HepG2 (cell line): Measurements from ENCODE around the gene PROKR1. TPM values are rescaled to one million over a fixed set of nuclear protein-coding genes. Genes with fewer than 3 reads are reported as not detected.

Experiments used
- ATAC-seq: fragments of 200-7000 bp; cut with Tn5 transposase; 3 replicates; pipeline ENCODE4 v1.9.1; 2020; ENCODE audit warnings: mild to moderate bottlenecking, moderate library complexity
- BruUV-seq: library from RNA; stranded (reverse); fragments of 400-500 nt; replicated peaks from 2 replicates; lab custom pipeline; 2021; lab: Mats Ljungman, UMichigan
- CTCF ChIA-PET: fragments of 300-600 bp; formaldehyde crosslinking; extraction: SDS; loops from one replicate; lab custom pipeline; 2021; ENCODE audit warnings: low total read pairs, inconsistent platforms, low intra/inter-chr PET ratio; lab: Yijun Ruan, JAX
- POLR2A ChIA-PET: fragments of 350-600 bp; sonication (Branson Sonifier 250); formaldehyde crosslinking; loops from one replicate; lab custom pipeline; 2020; ENCODE audit warnings: antibody characterized with exemption, inconsistent platforms; lab: Yijun Ruan, JAX
- DNase-seq: peaks from one replicate; pipeline ENCODE4 v3.0.0-alpha.2; 2015; ENCODE audit warnings: low spot score
- FAIRE-seq: peaks from 3 replicates; lab custom pipeline; 2011; peaks lifted over from hg19 to GRCh38; lab: Jason Lieb, UNC
- H2AFZ ChIP-seq: one replicate; pipeline ENCODE4 v1.6.1; 2011; ENCODE audit warnings: low read length, inconsistent platforms
- H3K27ac ChIP-seq: fragments of 300-600 bp; 3 replicates; pipeline ENCODE4 v1.8.0; 2011; ENCODE audit warnings: mixed run types, mild to moderate bottlenecking, mixed read lengths, low read length, inconsistent platforms; ENCODE audit not compliant: insufficient read depth; ENCODE audit errors: extremely low read length
- H3K27me3 ChIP-seq, 2 experiments: fragments of 200-600 bp in 1 of 2; 2 replicates in 1 of 2; 3 replicates in 1 of 2; pipeline versions ENCODE4 v1.6.0 to v1.8.0; 2011; ENCODE audit warnings: low read length in 2 of 2, mild to moderate bottlenecking in 2 of 2, moderate library complexity in 2 of 2, inconsistent platforms in 1 of 2; ENCODE audit not compliant: insufficient read depth in 2 of 2, control insufficient read depth in 1 of 2
- H3K36me3 ChIP-seq, 2 experiments: fragments of 200-600 bp in 1 of 2; replicated peaks in 1 of 2; 2 replicates in 1 of 2; 3 replicates in 1 of 2; pipeline versions ENCODE4 v1.5.1 to v1.8.0; 2011; ENCODE audit warnings: low read length in 2 of 2, inconsistent platforms in 1 of 2; ENCODE audit not compliant: insufficient read depth in 2 of 2, control insufficient read depth in 1 of 2
- H3K4me1 ChIP-seq: 2 replicates; pipeline ENCODE4 v1.5.1; 2012; ENCODE audit warnings: low read length, inconsistent platforms; ENCODE audit not compliant: insufficient read depth
- H3K4me2 ChIP-seq: 2 replicates; pipeline ENCODE4 v1.6.0; 2011; ENCODE audit warnings: low read depth, low read length, inconsistent platforms
- H3K4me3 ChIP-seq, 3 experiments: fragments of 200-600 bp in 1 of 3; sonication (generic), shearing (Covaris generic) in 1 of 3; replicated peaks in 1 of 3; 2 replicates each; pipeline ENCODE4 v1.5.1; 2011 to 2016; ENCODE audit warnings: low read length in 3 of 3, inconsistent platforms in 2 of 3, low read depth in 2 of 3, mild to moderate bottlenecking in 2 of 3, control low read depth in 1 of 3, mixed read lengths in 1 of 3; ENCODE audit not compliant: insufficient read depth in 1 of 3
- H3K79me2 ChIP-seq: one replicate; pipeline ENCODE4 v1.6.1; 2011; ENCODE audit warnings: low read length, inconsistent platforms; ENCODE audit not compliant: insufficient read depth
- H3K9ac ChIP-seq: 2 replicates; pipeline ENCODE4 v1.6.0; 2011; ENCODE audit warnings: mild to moderate bottlenecking, low read depth, low read length, inconsistent platforms; ENCODE audit not compliant: insufficient read depth
- H3K9me3 ChIP-seq: 2 replicates; pipeline ENCODE4 v1.5.1; 2012; ENCODE audit warnings: mild to moderate bottlenecking, low read length
- H4K20me1 ChIP-seq: 2 replicates; pipeline ENCODE4 v1.6.0; 2011; ENCODE audit warnings: inconsistent platforms, mild to moderate bottlenecking, low read length, moderate library complexity; ENCODE audit not compliant: insufficient read depth
- MXD4 ChIP-seq: IDR thresholded peaks from 2 replicates; pipeline ENCODE4 v1.6.1; 2016; ENCODE audit warnings: mild to moderate bottlenecking, missing biosample characterization, missing genetic modification reagents
- SMAD9 ChIP-seq: sonication (generic); formaldehyde crosslinking; IDR thresholded peaks from 2 replicates; pipeline ENCODE4 v1.5.1; 2020; ENCODE audit warnings: mild to moderate bottlenecking, missing genetic modification reagents
- ZNF317 ChIP-seq: sonication (generic); formaldehyde crosslinking; IDR thresholded peaks from 2 replicates; pipeline ENCODE4 v1.5.0; 2020; ENCODE audit warnings: mild to moderate bottlenecking, missing genetic modification reagents
- ZNF44 ChIP-seq: sonication (generic); formaldehyde crosslinking; IDR thresholded peaks from 2 replicates; pipeline ENCODE4 v1.5.1; 2020; ENCODE audit warnings: mild to moderate bottlenecking, missing genetic modification reagents
- WGBS: methylation state at CpG from one replicate; pipeline ENCODE4 v1.1.6; 2017; ENCODE audit warnings: low lambda C conversion rate; 5-methylcytosine and 5-hydroxymethylcytosine counted together
- in situ Hi-C: cut with HindIII; loops from 2 replicates; pipeline ENCODE4 v1.10.0; 2017; ENCODE audit warnings: low pct_unique_long_range_greater_than_20kb; ENCODE audit not compliant: extremely low pct_ligation_motif_present
- intact Hi-C: fragments of 100-400 bp; cut with micrococcal nuclease; formaldehyde crosslinking; loops from one replicate; pipeline ENCODE4 v1.10.0; 2022; ENCODE audit not compliant: unreplicated experiment
- polyA plus RNA-seq, 8 experiments: library from polyadenylated mRNA; depleted of rRNA in 3 of 8; stranded (reverse) in 7 of 8; unstranded in 1 of 8; fragments of >200 nt; fragmentation: Illumina TruSeq in 4 of 8; extraction: Trizol in 4 of 8; gene quantifications; 2 replicates each; pipeline versions ENCODE4 v1.2.1 to v1.2.3, GENCODE V29; 2011 to 2016; ENCODE audit warnings: low read depth in 4 of 8, missing spikeins in 1 of 8, mixed read lengths in 1 of 8; ENCODE audit not compliant: insufficient read depth in 1 of 8
- total RNA-seq, 5 experiments: library from RNA; depleted of rRNA; stranded (reverse); fragments of >200 nt; fragmentation: Illumina TruSeq; extraction: Trizol; gene quantifications; 2 replicates each; pipeline ENCODE4 v1.2.3, GENCODE V29; 2016; ENCODE audit warnings: low read depth in 1 of 5
- TF ChIP-seq, protein P1 (sequence below): sonication (generic); formaldehyde crosslinking; IDR thresholded peaks from 2 replicates; pipeline ENCODE4 v1.4.0; 2020; ENCODE audit warnings: missing genetic modification reagents

The PROKR1 gene
- total and polyA plus RNA-seq, 2 of the 13 experiments (the other 11 are each of a cell fraction or from before 2014, with no cell fraction given), result not detected

DNA sequence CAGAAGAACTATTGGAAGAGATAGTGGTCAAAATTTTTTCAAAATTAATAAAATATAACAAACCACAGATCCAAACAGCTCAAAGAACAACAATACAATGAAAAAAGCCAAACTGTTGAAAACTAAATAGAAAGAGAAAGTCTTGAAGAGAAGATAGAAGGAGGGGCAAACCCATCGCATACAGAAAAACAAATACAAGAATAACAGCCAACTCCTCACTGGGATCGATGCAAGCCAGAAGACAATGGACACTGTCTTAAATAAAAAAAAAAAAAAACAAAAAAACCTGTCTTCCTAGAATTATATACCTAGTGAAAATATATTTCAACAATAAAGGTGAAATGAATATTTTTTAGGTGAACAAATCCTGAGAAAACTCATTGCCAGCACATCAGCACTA, 57.2 kb downstream of the PROKR1 start:
- POLR2A ChIA-PET, result no interaction called here
- BruUV-seq, result no TSS peak
- WGBS, result 5% methylated on average over 2 of the region's 2 CpGs

DNA sequence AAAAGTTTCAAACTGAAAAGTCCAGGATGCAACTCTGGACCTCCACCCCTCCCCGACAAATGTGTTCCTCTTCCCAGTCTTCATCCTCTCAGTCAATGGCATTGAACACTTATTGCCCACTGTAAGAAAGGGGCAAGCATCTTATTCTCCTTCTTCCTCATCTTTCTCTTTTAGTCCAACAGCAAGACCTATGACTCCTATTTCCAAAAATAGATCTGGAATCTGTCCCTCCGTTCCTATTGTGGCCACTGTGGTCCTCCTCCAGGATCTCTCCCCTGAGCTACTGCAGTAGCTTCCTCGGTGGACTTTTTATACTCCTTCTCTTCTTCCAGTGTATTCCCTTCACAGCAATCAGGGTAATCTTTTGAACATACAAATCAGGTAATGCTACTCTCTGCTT, 63.3 kb downstream of the PROKR1 start:
- no peak for FAIRE-seq
- CTCF ChIA-PET, result no interaction called here

More for the DNA sequence above, 57.2 kb downstream of the PROKR1 start:
- intact Hi-C loops, result no loop called here
- no peak overlapping the region for H3K4me3 ChIP-seq
- no peaks in the 10 kb centered on the region; a peak in 2 of 5 replicates for H3K27me3 ChIP-seq
- no peaks in the 10 kb centered on the region for H3K4me1 ChIP-seq
- in situ Hi-C loops, result no loop called here
- H3K9me3 ChIP-seq, result peaks cover 13% of the 10 kb centered on the region
- no peak for FAIRE-seq
- no peak for DNase-seq
- peak; percentile 97 for TF ChIP-seq ZNF317
- TF ChIP-seq, protein P1, sequence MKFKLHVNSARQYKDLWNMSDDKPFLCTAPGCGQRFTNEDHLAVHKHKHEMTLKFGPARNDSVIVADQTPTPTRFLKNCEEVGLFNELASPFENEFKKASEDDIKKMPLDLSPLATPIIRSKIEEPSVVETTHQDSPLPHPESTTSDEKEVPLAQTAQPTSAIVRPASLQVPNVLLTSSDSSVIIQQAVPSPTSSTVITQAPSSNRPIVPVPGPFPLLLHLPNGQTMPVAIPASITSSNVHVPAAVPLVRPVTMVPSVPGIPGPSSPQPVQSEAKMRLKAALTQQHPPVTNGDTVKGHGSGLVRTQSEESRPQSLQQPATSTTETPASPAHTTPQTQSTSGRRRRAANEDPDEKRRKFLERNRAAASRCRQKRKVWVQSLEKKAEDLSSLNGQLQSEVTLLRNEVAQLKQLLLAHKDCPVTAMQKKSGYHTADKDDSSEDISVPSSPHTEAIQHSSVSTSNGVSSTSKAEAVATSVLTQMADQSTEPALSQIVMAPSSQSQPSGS (CRISPR knock-in tag), result no peak
- CTCF ChIA-PET, result no interaction called here
- no peak overlapping the region for H3K4me2 ChIP-seq
- ATAC-seq, result no peak
- H4K20me1 ChIP-seq, result no peaks in the 10 kb centered on the region
- no peaks in the 10 kb centered on the region for H3K79me2 ChIP-seq
- H3K27ac ChIP-seq, result no peak overlapping the region
- no peak overlapping the region for H2AFZ ChIP-seq
- H3K9ac ChIP-seq, result no peak overlapping the region
- no peaks in the 10 kb centered on the region for H3K36me3 ChIP-seq

More for the DNA sequence above, 63.3 kb downstream of the PROKR1 start:
- no peaks in the 10 kb centered on the region for H3K79me2 ChIP-seq
- intact Hi-C loops, result no loop called here
- no peak overlapping the region for H2AFZ ChIP-seq
- POLR2A ChIA-PET, result no interaction called here
- TF ChIP-seq SMAD9 (CRISPR knock-in tag) (no peak), ZNF44 (no peak), MXD4 (CRISPR knock-in tag) (no peak)
- BruUV-seq, result no TSS peak
- H3K9me3 ChIP-seq, result no peaks in the 10 kb centered on the region
- no peaks in the 10 kb centered on the region for H4K20me1 ChIP-seq
- H3K4me1 ChIP-seq, result no peaks in the 10 kb centered on the region
- no peak overlapping the region for H3K9ac ChIP-seq
- no peak overlapping the region for H3K27ac ChIP-seq
- DNase-seq (no peak), ATAC-seq (no peak)
- H3K27me3 ChIP-seq, result no peaks in the 10 kb centered on the region; a peak in 2 of 5 replicates
- no peaks in the 10 kb centered on the region for H3K36me3 ChIP-seq
- no peak overlapping the region for H3K4me2 ChIP-seq
- no peak overlapping the region for H3K4me3 ChIP-seq
- in situ Hi-C loops, result loop anchor here (5.0 kb wide), 2 partner anchors 216 to 239 kb away; partner anchors contain the start of genes APLF and FBXO48
- under 1% methylated on average over 3 of the region's 3 CpGs for WGBS

Other genes with a start within 250 kb of the PROKR1 start
- gene FBXO48, start 176.3 kb upstream of the PROKR1 start, total RNA-seq (2016; rRNA removed; fragmentation: Illumina TruSeq; extraction: Trizol), result 0.42 and 0.59 TPM in 2 replicates
- gene FBXO48, start 176.3 kb upstream of the PROKR1 start, polyA plus RNA-seq (2011; rRNA removed), result 0.86 and 1.1 TPM in 2 replicates
- 2.0 and 2.2 TPM in 2 replicates for gene APLF, start 176.0 kb upstream of the PROKR1 start, total RNA-seq (2016; rRNA removed; fragmentation: Illumina TruSeq; extraction: Trizol)
- 0.45 and 0.57 TPM in 2 replicates for gene APLF, start 176.0 kb upstream of the PROKR1 start, polyA plus RNA-seq (2011; rRNA removed)
- gene ARHGAP25, start 91.2 kb downstream of the PROKR1 start, total RNA-seq (2016; rRNA removed; fragmentation: Illumina TruSeq; extraction: Trizol), result not detected in 2 replicates
- gene ARHGAP25, start 91.2 kb downstream of the PROKR1 start, polyA plus RNA-seq (2011; rRNA removed), result not detected in 2 replicates
- gene BMP10, start 227.8 kb downstream of the PROKR1 start, total RNA-seq (2016; rRNA removed; fragmentation: Illumina TruSeq; extraction: Trizol), result not detected in 2 replicates
- gene BMP10, start 227.8 kb downstream of the PROKR1 start, polyA plus RNA-seq (2011; rRNA removed), result not detected in 2 replicates